Trophoblast cell (in vitro differentiated cells and primary cell): ENCODE measurements around the gene ASIC3.

Experiments used
- DNase-seq, 2 donors: peaks; one replicate each; pipeline ENCODE4 v3.0.0-alpha.2; 2016
- H2AFZ ChIP-seq: 2 replicates; pipeline ENCODE4 v1.6.1; 2013; ENCODE audit warnings: low read length, moderate library complexity, mild to moderate bottlenecking; ENCODE audit not compliant: insufficient read depth, poor library complexity
- H2AK5ac ChIP-seq: 2 replicates; pipeline ENCODE4 v1.6.1; 2013; ENCODE audit warnings: mild to moderate bottlenecking, low read length
- H2BK120ac ChIP-seq: 2 replicates; pipeline ENCODE4 v1.6.1; 2013; ENCODE audit warnings: low read length, mild to moderate bottlenecking, moderate library complexity; ENCODE audit not compliant: insufficient read depth, poor library complexity
- H2BK12ac ChIP-seq: 2 replicates; pipeline ENCODE4 v1.6.1; 2013; ENCODE audit warnings: mild to moderate bottlenecking, low read length, moderate library complexity
- H2BK5ac ChIP-seq: 2 replicates; pipeline ENCODE4 v1.6.1; 2013; ENCODE audit warnings: low read length, low read depth, moderate library complexity, mild to moderate bottlenecking; ENCODE audit not compliant: poor library complexity
- H3K14ac ChIP-seq: 2 replicates; pipeline ENCODE4 v1.6.1; 2013; ENCODE audit warnings: mild to moderate bottlenecking, low read length
- H3K18ac ChIP-seq: 2 replicates; pipeline ENCODE4 v1.6.1; 2013; ENCODE audit warnings: mild to moderate bottlenecking, low read length
- H3K23ac ChIP-seq: 2 replicates; pipeline ENCODE4 v1.6.1; 2013; ENCODE audit warnings: low read length
- H3K27ac ChIP-seq: 2 replicates; pipeline ENCODE4 v1.5.1; 2013; ENCODE audit warnings: low read depth, mild to moderate bottlenecking, inconsistent platforms, low read length, moderate library complexity
- H3K27me3 ChIP-seq: 2 replicates; pipeline ENCODE4 v1.6.1; 2013; ENCODE audit warnings: inconsistent platforms, mild to moderate bottlenecking, low read length, moderate library complexity; ENCODE audit not compliant: insufficient read depth
- H3K36me3 ChIP-seq, 2 experiments: 1 replicate in 1 of 2; 2 replicates in 1 of 2; pipeline ENCODE4 v1.6.1; 2013; ENCODE audit warnings: low read length in 2 of 2, mild to moderate bottlenecking in 2 of 2, moderate library complexity in 1 of 2; ENCODE audit not compliant: insufficient read depth in 2 of 2, control insufficient read depth in 1 of 2
- H3K4ac ChIP-seq: 2 replicates; pipeline ENCODE4 v1.6.1; 2013; ENCODE audit warnings: low read depth, mild to moderate bottlenecking, low read length, moderate library complexity
- H3K4me1 ChIP-seq, 2 experiments: 1 replicate in 1 of 2; 2 replicates in 1 of 2; pipeline ENCODE4 v1.6.1; 2013; ENCODE audit warnings: low read length in 2 of 2, mild to moderate bottlenecking in 2 of 2, moderate library complexity in 1 of 2; ENCODE audit not compliant: insufficient read depth in 2 of 2, control insufficient read depth in 1 of 2
- H3K4me2 ChIP-seq: 2 replicates; pipeline ENCODE4 v1.6.1; 2013; ENCODE audit warnings: inconsistent platforms, mild to moderate bottlenecking, low read length, moderate library complexity
- H3K4me3 ChIP-seq: 2 replicates; pipeline ENCODE4 v1.5.1; 2013; ENCODE audit warnings: mild to moderate bottlenecking, low read depth, low read length, inconsistent platforms
- H3K79me1 ChIP-seq: one replicate; pipeline ENCODE4 v1.6.1; 2013; ENCODE audit warnings: low read length
- H3K79me2 ChIP-seq: 2 replicates; pipeline ENCODE4 v1.6.1; 2013; ENCODE audit warnings: low read length, mild to moderate bottlenecking; ENCODE audit not compliant: control insufficient read depth, insufficient read depth, poor library complexity
- H3K9ac ChIP-seq: 2 replicates; pipeline ENCODE4 v1.6.1; 2013; ENCODE audit warnings: mild to moderate bottlenecking, low read length
- H3K9me3 ChIP-seq: 2 replicates; pipeline ENCODE4 v1.6.1; 2013; ENCODE audit warnings: low read depth, mild to moderate bottlenecking, control low read depth, inconsistent platforms, low read length; ENCODE audit not compliant: insufficient read depth
- H4K12ac ChIP-seq: 2 replicates; pipeline ENCODE4 v1.6.1; 2013; ENCODE audit warnings: low read depth, mild to moderate bottlenecking, low read length, moderate library complexity
- H4K8ac ChIP-seq: 2 replicates; pipeline ENCODE4 v1.6.1; 2013; ENCODE audit warnings: low read depth, mild to moderate bottlenecking, low read length, moderate library complexity
- H4K91ac ChIP-seq: one replicate; pipeline ENCODE4 v1.6.1; 2013; ENCODE audit warnings: low read depth, mild to moderate bottlenecking, low read length, moderate library complexity
- WGBS: extraction: QIAGEN DNeasy Blood & Tissue Kit; methylation state at CpG from one replicate; pipeline ENCODE4 v1.1.7; 2013; ENCODE audit warnings: missing lambda C conversion rate; ENCODE audit not compliant: insufficient read length, insufficient coverage; ENCODE audit errors: extremely low coverage; 5-methylcytosine and 5-hydroxymethylcytosine counted together

Gene ASIC3

DNA sequence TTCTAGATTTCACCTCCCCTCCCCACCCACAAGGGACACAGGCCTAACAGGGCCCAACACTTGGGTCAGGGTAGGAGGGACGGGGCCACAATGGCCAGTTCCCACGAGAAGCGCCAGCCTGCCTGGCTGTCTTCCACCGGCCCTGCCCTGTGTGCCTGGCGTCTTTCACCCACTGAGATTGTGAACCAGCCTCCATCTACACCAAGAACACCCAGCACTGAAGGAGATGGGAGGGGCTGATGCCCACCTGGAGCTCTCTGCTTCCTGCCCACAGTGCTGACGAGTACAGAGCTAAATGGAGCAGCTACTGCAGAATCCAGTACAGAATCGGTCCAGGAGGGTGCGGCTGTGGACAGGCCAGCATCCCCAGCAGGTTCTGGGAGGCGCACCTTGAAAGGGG is 2.4 kb upstream of the ASIC3 start:
- Histone ChIP-seq H3K4ac (no peak overlapping the region), H3K4me2 (no peak overlapping the region), H3K36me3 (peaks cover 26 to 31% of the 10 kb centered on the region in 2 experiments), H3K27me3 (peaks cover 7% of the 10 kb centered on the region), H4K91ac (no peak overlapping the region), H3K4me1 (peaks cover 1 to 3% of the 10 kb centered on the region in 2 experiments), H3K9ac (no peak overlapping the region), H3K23ac (no peak overlapping the region), H3K79me1 (no peaks in the 10 kb centered on the region), H4K8ac (no peak overlapping the region), H3K9me3 (peaks cover 6% of the 10 kb centered on the region), H3K18ac (no peak overlapping the region), H2AK5ac (no peak overlapping the region), H2BK12ac (no peak overlapping the region), H3K27ac (no peak overlapping the region), H4K12ac (no peak overlapping the region), H3K79me2 (no peaks in the 10 kb centered on the region), H2BK120ac (no peak overlapping the region), H3K14ac (no peak overlapping the region), H2AFZ (no peak overlapping the region), H3K4me3 (no peak overlapping the region), H2BK5ac (no peak overlapping the region)
- no peak for DNase-seq
- WGBS: no CpG with 5 or more reads among the region's 9 CpGs

DNA sequence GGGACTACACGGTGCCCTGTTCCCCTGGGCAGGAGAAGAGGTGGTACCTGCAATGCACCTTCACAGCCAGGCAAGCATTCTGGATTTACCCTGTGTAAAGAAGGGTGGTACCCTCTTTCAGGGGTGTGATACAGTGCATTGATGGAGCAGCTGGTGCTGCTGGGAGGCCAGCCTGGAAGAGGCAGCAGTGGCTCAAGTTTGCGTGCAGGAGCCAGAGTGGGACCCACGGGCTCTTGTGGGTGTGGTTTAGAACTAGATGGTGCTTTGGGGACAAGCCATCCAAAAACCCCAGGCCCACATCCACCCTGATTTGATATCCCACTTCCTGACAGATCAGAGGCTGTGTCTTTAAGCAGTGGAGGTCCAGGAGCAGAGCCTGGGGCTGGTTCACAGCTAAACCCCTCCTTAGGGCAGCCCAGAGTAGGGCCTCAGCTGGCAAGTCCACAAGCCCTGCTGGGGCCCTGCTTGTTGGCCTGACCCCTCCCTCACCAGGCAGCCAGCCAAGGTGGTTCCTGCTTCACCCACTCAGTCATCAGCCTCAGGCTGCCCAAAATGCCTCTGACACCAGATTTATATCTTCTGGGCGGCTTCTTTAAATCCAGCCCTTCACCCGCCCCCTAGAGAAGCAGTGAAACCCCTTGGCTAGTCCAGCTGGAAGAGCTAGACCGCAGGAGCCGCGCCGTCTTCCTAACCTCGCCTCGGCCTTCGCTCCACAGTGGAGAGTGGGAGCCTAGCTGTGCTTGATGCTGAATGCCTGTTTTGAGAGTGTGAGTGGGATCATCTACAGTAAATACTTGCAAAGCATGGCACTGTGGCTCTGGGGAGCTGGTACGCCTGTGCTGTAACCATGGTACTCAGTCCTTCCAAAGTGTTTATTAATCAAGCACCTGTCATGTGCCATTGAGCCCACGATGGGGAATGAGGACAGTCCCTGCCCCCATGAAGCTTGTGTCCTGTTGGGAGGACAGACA is 1.4 kb upstream of the ASIC3 start:
- no peaks in the 10 kb centered on the region for H3K79me2 ChIP-seq
- H3K9ac ChIP-seq: no peak overlapping the region
- H4K91ac ChIP-seq: no peak overlapping the region
- peaks cover 6% of the 10 kb centered on the region for H3K9me3 ChIP-seq
- H4K12ac ChIP-seq: no peak overlapping the region
- H4K8ac ChIP-seq: no peak overlapping the region
- H3K27me3 ChIP-seq: peaks cover 8% of the 10 kb centered on the region
- DNase-seq: no peak
- H2AFZ ChIP-seq: no peak overlapping the region
- no peak overlapping the region for H3K4ac ChIP-seq
- no peak overlapping the region for H2BK12ac ChIP-seq
- peaks cover 23 to 24% of the 10 kb centered on the region in 2 experiments for H3K36me3 ChIP-seq
- H3K18ac ChIP-seq: no peak overlapping the region
- no peak overlapping the region for H3K4me2 ChIP-seq
- peaks cover 2 to 6% of the 10 kb centered on the region in 2 experiments for H3K4me1 ChIP-seq
- H3K23ac ChIP-seq: no peak overlapping the region
- no peak overlapping the region for H2BK5ac ChIP-seq
- no CpG with 5 or more reads among the region's 14 CpGs for WGBS
- H3K79me1 ChIP-seq: no peaks in the 10 kb centered on the region
- H3K4me3 ChIP-seq: no peak overlapping the region
- H2BK120ac ChIP-seq: no peak overlapping the region
- H2AK5ac ChIP-seq: no peak overlapping the region
- H3K27ac ChIP-seq: no peak overlapping the region
- H3K14ac ChIP-seq: no peak overlapping the region

DNA sequence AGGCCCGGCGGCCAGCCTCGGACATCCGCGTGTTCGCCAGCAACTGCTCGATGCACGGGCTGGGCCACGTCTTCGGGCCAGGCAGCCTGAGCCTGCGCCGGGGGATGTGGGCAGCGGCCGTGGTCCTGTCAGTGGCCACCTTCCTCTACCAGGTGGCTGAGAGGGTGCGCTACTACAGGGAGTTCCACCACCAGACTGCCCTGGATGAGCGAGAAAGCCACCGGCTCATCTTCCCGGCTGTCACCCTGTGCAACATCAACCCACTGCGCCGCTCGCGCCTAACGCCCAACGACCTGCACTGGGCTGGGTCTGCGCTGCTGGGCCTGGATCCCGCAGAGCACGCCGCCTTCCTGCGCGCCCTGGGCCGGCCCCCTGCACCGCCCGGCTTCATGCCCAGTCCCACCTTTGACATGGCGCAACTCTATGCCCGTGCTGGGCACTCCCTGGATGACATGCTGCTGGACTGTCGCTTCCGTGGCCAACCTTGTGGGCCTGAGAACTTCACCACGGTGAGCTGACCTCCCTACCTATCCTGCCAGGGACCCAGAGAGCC is 656 bp downstream of the ASIC3 start:
- H3K27me3 ChIP-seq: peaks cover 8% of the 10 kb centered on the region
- H3K9ac ChIP-seq: no peak overlapping the region
- peaks cover 15 to 20% of the 10 kb centered on the region in 2 experiments for H3K36me3 ChIP-seq
- H4K8ac ChIP-seq: no peak overlapping the region
- no peak overlapping the region for H2BK12ac ChIP-seq
- peaks cover 2 to 6% of the 10 kb centered on the region in 2 experiments for H3K4me1 ChIP-seq
- H3K9me3 ChIP-seq: peaks cover 6% of the 10 kb centered on the region
- H4K91ac ChIP-seq: no peak overlapping the region
- WGBS: no CpG with 5 or more reads among the region's 38 CpGs
- no peak overlapping the region for H3K4ac ChIP-seq
- H3K23ac ChIP-seq: no peak overlapping the region
- H3K79me2 ChIP-seq: no peaks in the 10 kb centered on the region
- H2BK5ac ChIP-seq: no peak overlapping the region
- H3K79me1 ChIP-seq: no peaks in the 10 kb centered on the region
- DNase-seq: no peak
- H4K12ac ChIP-seq: no peak overlapping the region
- H3K4me2 ChIP-seq: no peak overlapping the region
- no peak overlapping the region for H3K27ac ChIP-seq
- H2AK5ac ChIP-seq: no peak overlapping the region
- H3K18ac ChIP-seq: no peak overlapping the region
- no peak overlapping the region for H3K14ac ChIP-seq
- H3K4me3 ChIP-seq: no peak overlapping the region
- H2AFZ ChIP-seq: no peak overlapping the region
- no peak overlapping the region for H2BK120ac ChIP-seq

DNA sequence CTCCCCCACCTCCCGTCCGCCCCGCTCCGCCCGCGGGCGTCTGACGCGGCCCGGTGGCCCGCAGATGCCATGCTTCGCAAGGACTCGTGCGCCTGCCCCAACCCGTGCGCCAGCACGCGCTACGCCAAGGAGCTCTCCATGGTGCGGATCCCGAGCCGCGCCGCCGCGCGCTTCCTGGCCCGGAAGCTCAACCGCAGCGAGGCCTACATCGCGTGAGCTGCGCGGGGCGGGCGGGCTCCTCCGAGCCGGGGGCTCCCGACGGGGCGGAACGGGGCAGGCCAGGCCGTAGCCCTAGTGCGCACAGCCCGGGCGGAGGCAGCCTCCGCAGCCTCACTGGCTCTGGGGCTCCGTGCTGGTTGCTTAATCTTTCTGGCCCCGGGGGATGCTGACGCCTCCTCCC is 2.8 kb downstream of the ASIC3 start:
- Histone ChIP-seq H3K23ac (no peak overlapping the region), H2AK5ac (no peak overlapping the region), H3K79me1 (no peaks in the 10 kb centered on the region), H2BK120ac (no peak overlapping the region), H2AFZ (no peak overlapping the region), H2BK12ac (no peak overlapping the region), H3K9me3 (peaks cover 6% of the 10 kb centered on the region), H4K91ac (no peak overlapping the region), H3K18ac (no peak overlapping the region), H3K27me3 (peaks cover 8% of the 10 kb centered on the region), H4K12ac (no peak overlapping the region), H2BK5ac (no peak overlapping the region), H3K27ac (no peak overlapping the region), H3K9ac (no peak overlapping the region), H3K4me1 (peaks cover 2 to 6% of the 10 kb centered on the region in 2 experiments), H3K4me3 (no peak overlapping the region), H3K36me3 (peaks cover 4% of the 10 kb centered on the region in 2 experiments), H4K8ac (no peak overlapping the region), H3K4ac (no peak overlapping the region), H3K79me2 (no peaks in the 10 kb centered on the region), H3K4me2 (peak overlapping the region; percentile 40), H3K14ac (no peak overlapping the region)
- no CpG with 5 or more reads among the region's 50 CpGs for WGBS
- peak; percentile 74 to 89 for DNase-seq
